TTC549 (cell line): ENCODE measurements around the gene CALY.
"Not testable (repeated sequence)": the region's sequence is repeated elsewhere in the genome, so short reads cannot be mapped to it uniquely, and the experiment has no call there.

Experiments used
- FAIRE-seq: peaks from 2 replicates; lab custom pipeline; 2012; peaks lifted over from hg19 to GRCh38; lab: Jason Lieb, UNC

The CALY gene

GRCh38 chr10:133336577-133337369 is at the start of gene CALY:
CALY (minus strand) TSS chr10:133336896; CDS start chr10:133328989, 7,907 bp downstream.
- no peak for FAIRE-seq

GRCh38 chr10:133385214-133385613 is 48.5 kb upstream of the CALY start:
- FAIRE-seq = no peak

GRCh38 chr10:133384071-133384470 is 47.4 kb upstream of the CALY start:
- FAIRE-seq = no peak

- FAIRE-seq = no peak
Measured at GRCh38 chr10:133383551-133383950, 46.9 kb upstream of the CALY start.

- no peak for FAIRE-seq
Measured at GRCh38 chr10:133381036-133381435, 44.3 kb upstream of the CALY start.

GRCh38 chr10:133379801-133380666 is 43.3 kb upstream of the CALY start:
- no peak for FAIRE-seq

GRCh38 chr10:133379152-133379800 is 42.6 kb upstream of the CALY start, which contains the start of gene PAOX:
PAOX (plus strand) TSS chr10:133379262; CDS start chr10:133379317, 55 bp downstream.
- FAIRE-seq = no peak

- FAIRE-seq = no peak
Measured at GRCh38 chr10:133378251-133379096, 41.8 kb upstream of the CALY start.

- no peak for FAIRE-seq
Measured at GRCh38 chr10:133377818-133378250, 41.1 kb upstream of the CALY start.

GRCh38 chr10:133377025-133377817 is 40.5 kb upstream of the CALY start:
- FAIRE-seq = no peak

GRCh38 chr10:133376183-133376582 is 39.5 kb upstream of the CALY start:
- FAIRE-seq = not testable (repeated sequence)

- no peak for FAIRE-seq
Measured at GRCh38 chr10:133375357-133376115, 38.8 kb upstream of the CALY start.

- no peak for FAIRE-seq
Measured at GRCh38 chr10:133373174-133374090, 36.7 kb upstream of the CALY start, which contains the start of gene ECHS1. ECHS1 (minus strand) TSS chr10:133373354; CDS start chr10:133373333, 21 bp downstream.

- no peak for FAIRE-seq
Measured at GRCh38 chr10:133372507-133372906, 35.8 kb upstream of the CALY start.

- no peak for FAIRE-seq
Measured at GRCh38 chr10:133370030-133370786, 33.5 kb upstream of the CALY start.

GRCh38 chr10:133368153-133368552 is 31.5 kb upstream of the CALY start:
- FAIRE-seq = no peak

- not testable (repeated sequence) for FAIRE-seq
Measured at GRCh38 chr10:133367461-133367860, 30.8 kb upstream of the CALY start.

GRCh38 chr10:133366751-133367150 is 30.1 kb upstream of the CALY start:
- FAIRE-seq = no peak
